Fibroblast of skin of left biceps (primary cell): ENCODE results near the gene BDNF.
"Not testable (repeated sequence)": the region's sequence is repeated elsewhere in the genome, so short reads cannot be mapped to it uniquely, and the experiment has no call there.

Source experiments
- DNase-seq, 2 experiments: peaks; one replicate each; pipeline ENCODE4 v3.0.0-alpha.2; 2013; ENCODE audit warnings: low read depth in 2 of 2

Gene BDNF

GRCh38 chr11:27665508-27666101 lies 34.6 kb downstream of the BDNF start:
- DNase-seq, result not testable (repeated sequence)

GRCh38 chr11:27663326-27663725 lies 36.9 kb downstream of the BDNF start:
- no peak for DNase-seq

GRCh38 chr11:27660171-27660570 lies 40.1 kb downstream of the BDNF start:
- DNase-seq, result peak; percentile 25 to 26

GRCh38 chr11:27658535-27659236 lies 41.6 kb downstream of the BDNF start:
- no peak for DNase-seq

GRCh38 chr11:27656806-27657483 lies 43.3 kb downstream of the BDNF start:
- no peak for DNase-seq

- DNase-seq, result no peak
Observed at GRCh38 chr11:27656320-27656719, 43.9 kb downstream of the BDNF start.

- DNase-seq, result no peak
Observed at GRCh38 chr11:27653990-27654758, 46.1 kb downstream of the BDNF start.

GRCh38 chr11:27651711-27652110 lies 48.5 kb downstream of the BDNF start:
- DNase-seq, result no peak

- no peak for DNase-seq
Observed at GRCh38 chr11:27650988-27651387, 49.3 kb downstream of the BDNF start.

GRCh38 chr11:27649800-27650199 lies 50.5 kb downstream of the BDNF start:
- DNase-seq, result no peak

GRCh38 chr11:27648840-27649239 lies 51.4 kb downstream of the BDNF start:
- no peak for DNase-seq

GRCh38 chr11:27646051-27646818 lies 54.0 kb downstream of the BDNF start:
- no peak for DNase-seq

GRCh38 chr11:27642954-27643353 lies 57.3 kb downstream of the BDNF start:
- no peak for DNase-seq

- no peak for DNase-seq
Observed at GRCh38 chr11:27640954-27641353, 59.3 kb downstream of the BDNF start.

GRCh38 chr11:27635567-27636037 lies 64.7 kb downstream of the BDNF start:
- no peak for DNase-seq

GRCh38 chr11:27634776-27635175 lies 65.5 kb downstream of the BDNF start:
- DNase-seq, result not testable (repeated sequence)

GRCh38 chr11:27634282-27634681 lies 66.0 kb downstream of the BDNF start:
- not testable (repeated sequence) for DNase-seq

- DNase-seq, result not testable (repeated sequence)
Observed at GRCh38 chr11:27629023-27629422, 71.2 kb downstream of the BDNF start.

- DNase-seq, result no peak
Observed at GRCh38 chr11:27627979-27628378, 72.3 kb downstream of the BDNF start.

- DNase-seq, result no peak
Observed at GRCh38 chr11:27626938-27627586, 73.2 kb downstream of the BDNF start.
